ENCODE measurements around the gene DEAF1. TPM values are rescaled to one million over a fixed set of nuclear protein-coding genes. Genes with fewer than 3 reads are reported as not detected.
A peak's percentile ranks its signal among the peaks of the same experiment; 100 is the strongest.

The DEAF1 gene
- total and polyA plus RNA-seq, 2 of the 13 experiments (the other 11 are each of a cell fraction or from before 2014, with no cell fraction given) = 22.3 to 29.6 TPM

DNA sequence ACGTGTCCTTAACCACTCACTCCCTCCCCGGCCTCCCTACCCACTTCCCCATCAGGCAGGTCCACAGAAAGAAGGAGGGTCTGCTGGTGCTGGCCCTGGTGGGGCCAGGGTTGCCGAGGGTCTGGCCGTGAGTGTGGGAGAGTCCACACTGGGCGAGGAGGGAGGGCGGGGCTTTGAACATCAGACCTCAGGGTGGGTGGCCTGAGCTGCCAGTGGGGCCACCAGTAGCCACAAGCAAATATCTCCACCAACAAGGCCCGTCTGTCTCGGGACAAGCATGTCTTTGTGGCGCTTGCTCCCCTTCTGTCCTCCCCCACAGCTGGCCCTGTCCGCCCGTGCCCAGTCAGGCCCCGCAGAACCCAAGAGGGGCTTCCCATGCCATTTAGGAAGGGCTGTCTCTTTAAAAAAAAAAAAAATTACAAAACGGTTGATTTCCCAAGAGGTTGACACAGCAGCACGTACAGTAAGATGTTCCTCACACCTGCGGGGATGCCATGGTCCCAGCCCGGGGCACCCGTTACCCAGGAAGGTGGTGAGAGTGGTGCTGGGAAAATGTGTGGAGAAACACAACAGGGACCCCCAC, 34.6 kb upstream of the DEAF1 start (continued):
- TF ChIP-seq, protein P1, sequence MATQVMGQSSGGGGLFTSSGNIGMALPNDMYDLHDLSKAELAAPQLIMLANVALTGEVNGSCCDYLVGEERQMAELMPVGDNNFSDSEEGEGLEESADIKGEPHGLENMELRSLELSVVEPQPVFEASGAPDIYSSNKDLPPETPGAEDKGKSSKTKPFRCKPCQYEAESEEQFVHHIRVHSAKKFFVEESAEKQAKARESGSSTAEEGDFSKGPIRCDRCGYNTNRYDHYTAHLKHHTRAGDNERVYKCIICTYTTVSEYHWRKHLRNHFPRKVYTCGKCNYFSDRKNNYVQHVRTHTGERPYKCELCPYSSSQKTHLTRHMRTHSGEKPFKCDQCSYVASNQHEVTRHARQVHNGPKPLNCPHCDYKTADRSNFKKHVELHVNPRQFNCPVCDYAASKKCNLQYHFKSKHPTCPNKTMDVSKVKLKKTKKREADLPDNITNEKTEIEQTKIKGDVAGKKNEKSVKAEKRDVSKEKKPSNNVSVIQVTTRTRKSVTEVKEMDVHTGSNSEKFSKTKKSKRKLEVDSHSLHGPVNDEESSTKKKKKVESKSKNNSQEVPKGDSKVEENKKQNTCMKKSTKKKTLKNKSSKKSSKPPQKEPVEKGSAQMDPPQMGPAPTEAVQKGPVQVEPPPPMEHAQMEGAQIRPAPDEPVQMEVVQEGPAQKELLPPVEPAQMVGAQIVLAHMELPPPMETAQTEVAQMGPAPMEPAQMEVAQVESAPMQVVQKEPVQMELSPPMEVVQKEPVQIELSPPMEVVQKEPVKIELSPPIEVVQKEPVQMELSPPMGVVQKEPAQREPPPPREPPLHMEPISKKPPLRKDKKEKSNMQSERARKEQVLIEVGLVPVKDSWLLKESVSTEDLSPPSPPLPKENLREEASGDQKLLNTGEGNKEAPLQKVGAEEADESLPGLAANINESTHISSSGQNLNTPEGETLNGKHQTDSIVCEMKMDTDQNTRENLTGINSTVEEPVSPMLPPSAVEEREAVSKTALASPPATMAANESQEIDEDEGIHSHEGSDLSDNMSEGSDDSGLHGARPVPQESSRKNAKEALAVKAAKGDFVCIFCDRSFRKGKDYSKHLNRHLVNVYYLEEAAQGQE (IDR thresholded peaks at IDR 0.05; ENCODE audit: borderline replicate concordance in 1 of 2, low read depth in 1 of 2, low read length in 2 of 2) = no peak
- no peak for TF ChIP-seq ATF7 (IDR thresholded peaks at IDR 0.05)
- TF ChIP-seq ATF7 (CRISPR knock-in tag; IDR thresholded peaks at IDR 0.05) = no peak; the same call in 1 of the 2 replicates
- TF ChIP-seq, protein P2, sequence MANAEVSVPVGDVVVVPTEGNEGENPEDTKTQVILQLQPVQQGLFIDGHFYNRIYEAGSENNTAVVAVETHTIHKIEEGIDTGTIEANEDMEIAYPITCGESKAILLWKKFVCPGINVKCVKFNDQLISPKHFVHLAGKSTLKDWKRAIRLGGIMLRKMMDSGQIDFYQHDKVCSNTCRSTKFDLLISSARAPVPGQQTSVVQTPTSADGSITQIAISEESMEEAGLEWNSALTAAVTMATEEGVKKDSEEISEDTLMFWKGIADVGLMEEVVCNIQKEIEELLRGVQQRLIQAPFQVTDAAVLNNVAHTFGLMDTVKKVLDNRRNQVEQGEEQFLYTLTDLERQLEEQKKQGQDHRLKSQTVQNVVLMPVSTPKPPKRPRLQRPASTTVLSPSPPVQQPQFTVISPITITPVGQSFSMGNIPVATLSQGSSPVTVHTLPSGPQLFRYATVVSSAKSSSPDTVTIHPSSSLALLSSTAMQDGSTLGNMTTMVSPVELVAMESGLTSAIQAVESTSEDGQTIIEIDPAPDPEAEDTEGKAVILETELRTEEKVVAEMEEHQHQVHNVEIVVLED (CRISPR knock-in tag; IDR thresholded peaks at IDR 0.05; ENCODE audit: borderline replicate concordance) = no peak
- TF ChIP-seq ZFP37 (CRISPR knock-in tag; IDR thresholded peaks at IDR 0.05; ENCODE audit: borderline replicate concordance) = no peak
- no peak for TF ChIP-seq CBX5 (CRISPR knock-in tag; IDR thresholded peaks at IDR 0.05; ENCODE audit: borderline replicate concordance)
- no peak for TF ChIP-seq JDP2 (CRISPR knock-in tag; IDR thresholded peaks at IDR 0.05; ENCODE audit: borderline replicate concordance)
- TF ChIP-seq ZSCAN31 (CRISPR knock-in tag; IDR thresholded peaks at IDR 0.05; ENCODE audit: low read depth) = no peak
- no peak for TF ChIP-seq SKI (IDR thresholded peaks at IDR 0.05; ENCODE audit: partially characterized antibody)
- TF ChIP-seq GZF1 (CRISPR knock-in tag; IDR thresholded peaks at IDR 0.05) = 0 out of 2 replicates have a peak, but pooled peaks have one; percentile 63
- TF ChIP-seq, protein P3, sequence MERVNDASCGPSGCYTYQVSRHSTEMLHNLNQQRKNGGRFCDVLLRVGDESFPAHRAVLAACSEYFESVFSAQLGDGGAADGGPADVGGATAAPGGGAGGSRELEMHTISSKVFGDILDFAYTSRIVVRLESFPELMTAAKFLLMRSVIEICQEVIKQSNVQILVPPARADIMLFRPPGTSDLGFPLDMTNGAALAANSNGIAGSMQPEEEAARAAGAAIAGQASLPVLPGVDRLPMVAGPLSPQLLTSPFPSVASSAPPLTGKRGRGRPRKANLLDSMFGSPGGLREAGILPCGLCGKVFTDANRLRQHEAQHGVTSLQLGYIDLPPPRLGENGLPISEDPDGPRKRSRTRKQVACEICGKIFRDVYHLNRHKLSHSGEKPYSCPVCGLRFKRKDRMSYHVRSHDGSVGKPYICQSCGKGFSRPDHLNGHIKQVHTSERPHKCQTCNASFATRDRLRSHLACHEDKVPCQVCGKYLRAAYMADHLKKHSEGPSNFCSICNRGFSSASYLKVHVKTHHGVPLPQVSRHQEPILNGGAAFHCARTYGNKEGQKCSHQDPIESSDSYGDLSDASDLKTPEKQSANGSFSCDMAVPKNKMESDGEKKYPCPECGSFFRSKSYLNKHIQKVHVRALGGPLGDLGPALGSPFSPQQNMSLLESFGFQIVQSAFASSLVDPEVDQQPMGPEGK (CRISPR knock-in tag; IDR thresholded peaks at IDR 0.05) = peak; percentile 51; the same call in 1 of the 2 replicates
- 0 out of 2 replicates have a peak, but pooled peaks have one; percentile 23 for TF ChIP-seq ZNF263 (CRISPR knock-in tag; IDR thresholded peaks at IDR 0.05)
- TF ChIP-seq, protein P4, sequence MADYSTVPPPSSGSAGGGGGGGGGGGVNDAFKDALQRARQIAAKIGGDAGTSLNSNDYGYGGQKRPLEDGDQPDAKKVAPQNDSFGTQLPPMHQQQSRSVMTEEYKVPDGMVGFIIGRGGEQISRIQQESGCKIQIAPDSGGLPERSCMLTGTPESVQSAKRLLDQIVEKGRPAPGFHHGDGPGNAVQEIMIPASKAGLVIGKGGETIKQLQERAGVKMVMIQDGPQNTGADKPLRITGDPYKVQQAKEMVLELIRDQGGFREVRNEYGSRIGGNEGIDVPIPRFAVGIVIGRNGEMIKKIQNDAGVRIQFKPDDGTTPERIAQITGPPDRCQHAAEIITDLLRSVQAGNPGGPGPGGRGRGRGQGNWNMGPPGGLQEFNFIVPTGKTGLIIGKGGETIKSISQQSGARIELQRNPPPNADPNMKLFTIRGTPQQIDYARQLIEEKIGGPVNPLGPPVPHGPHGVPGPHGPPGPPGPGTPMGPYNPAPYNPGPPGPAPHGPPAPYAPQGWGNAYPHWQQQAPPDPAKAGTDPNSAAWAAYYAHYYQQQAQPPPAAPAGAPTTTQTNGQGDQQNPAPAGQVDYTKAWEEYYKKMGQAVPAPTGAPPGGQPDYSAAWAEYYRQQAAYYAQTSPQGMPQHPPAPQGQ (CRISPR knock-in tag; IDR thresholded peaks at IDR 0.05; ENCODE audit: borderline replicate concordance) = no peak
- TF ChIP-seq, protein P5, sequence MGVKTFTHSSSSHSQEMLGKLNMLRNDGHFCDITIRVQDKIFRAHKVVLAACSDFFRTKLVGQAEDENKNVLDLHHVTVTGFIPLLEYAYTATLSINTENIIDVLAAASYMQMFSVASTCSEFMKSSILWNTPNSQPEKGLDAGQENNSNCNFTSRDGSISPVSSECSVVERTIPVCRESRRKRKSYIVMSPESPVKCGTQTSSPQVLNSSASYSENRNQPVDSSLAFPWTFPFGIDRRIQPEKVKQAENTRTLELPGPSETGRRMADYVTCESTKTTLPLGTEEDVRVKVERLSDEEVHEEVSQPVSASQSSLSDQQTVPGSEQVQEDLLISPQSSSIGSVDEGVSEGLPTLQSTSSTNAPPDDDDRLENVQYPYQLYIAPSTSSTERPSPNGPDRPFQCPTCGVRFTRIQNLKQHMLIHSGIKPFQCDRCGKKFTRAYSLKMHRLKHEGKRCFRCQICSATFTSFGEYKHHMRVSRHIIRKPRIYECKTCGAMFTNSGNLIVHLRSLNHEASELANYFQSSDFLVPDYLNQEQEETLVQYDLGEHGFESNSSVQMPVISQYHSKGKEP (CRISPR knock-in tag; IDR thresholded peaks at IDR 0.05) = no peak
- TF ChIP-seq SP5 (CRISPR knock-in tag; IDR thresholded peaks at IDR 0.05; ENCODE audit: borderline replicate concordance, low read depth) = no peak
- TF ChIP-seq POLR2A (IDR thresholded peaks at IDR 0.05; ENCODE audit: insufficient read depth in 1 of 2, low read depth in 2 of 2, low read length in 2 of 2) = peak in 1 of 2 experiments; percentile 11; a peak in 1 of 4 replicates
- TF ChIP-seq HOXA5 (CRISPR knock-in tag; IDR thresholded peaks at IDR 0.05) = 0 out of 2 replicates have a peak, but pooled peaks have one; percentile 45
